H1 (cell line): ENCODE data around the gene SYNJ2BP. TPM values are rescaled to one million over a fixed set of nuclear protein-coding genes. Genes with fewer than 3 reads are reported as not detected.

ENCODE experiments used
- ATF3 ChIP-seq: IDR thresholded peaks from 2 replicates; pipeline ENCODE4 v1.6.1; 2011; ENCODE audit warnings: low read depth, mild to moderate bottlenecking, low read length; ENCODE audit not compliant: insufficient read depth
- BACH1 ChIP-seq: IDR thresholded peaks from 2 replicates; pipeline ENCODE4 v1.6.1; 2012; ENCODE audit warnings: low read length, improper control_type of control experiment
- CBX5 ChIP-seq: fragments of 300-800, 300-1000 bp; sonication (generic); IDR thresholded peaks from 2 replicates; pipeline ENCODE4 v1.7.1; 2016; ENCODE audit warnings: antibody characterized with exemption, low read length, low read depth
- EGR1 ChIP-seq: IDR thresholded peaks from 2 replicates; pipeline ENCODE4 v1.6.1; 2011; ENCODE audit warnings: low read depth, low read length, borderline replicate concordance
- GABPA ChIP-seq: IDR thresholded peaks from 2 replicates; pipeline ENCODE4 v1.6.1; 2011; ENCODE audit warnings: mild to moderate bottlenecking, low read length, moderate library complexity, borderline replicate concordance; ENCODE audit not compliant: insufficient read depth
- GTF2F1 ChIP-seq: IDR thresholded peaks from 2 replicates; pipeline ENCODE4 v1.6.1; 2012; ENCODE audit warnings: low read depth, low read length, improper control_type of control experiment, borderline replicate concordance
- HDAC6 ChIP-seq: IDR thresholded peaks from one replicate; pipeline ENCODE4 v1.7.1; 2012; ENCODE audit warnings: low read depth, mild to moderate bottlenecking, inconsistent platforms, low read length, moderate library complexity
- NANOG ChIP-seq: IDR thresholded peaks from 2 replicates; pipeline ENCODE4 v1.6.1; 2011; ENCODE audit warnings: low read length, low read depth, mild to moderate bottlenecking, inconsistent platforms; ENCODE audit not compliant: insufficient read depth, poor library complexity, severe bottlenecking
- NRF1 ChIP-seq: IDR thresholded peaks from 2 replicates; pipeline ENCODE4 v1.6.1; 2011; ENCODE audit warnings: mild to moderate bottlenecking, low read depth, low read length, improper control_type of control experiment
- PHF8 ChIP-seq: fragments of 200-600 bp; sonication (generic); conservative IDR thresholded peaks from 2 replicates; pipeline ENCODE4 v1.7.1; 2012; ENCODE audit warnings: low read depth, mild to moderate bottlenecking, inconsistent platforms, low read length, moderate library complexity
- SIRT6 ChIP-seq: IDR thresholded peaks from one replicate; pipeline ENCODE4 v1.7.1; 2012; ENCODE audit warnings: low read length, inconsistent platforms
- polyA plus RNA-seq, 7 experiments: library from polyadenylated mRNA; depleted of rRNA in 3 of 7; stranded (reverse) in 5 of 7; unstranded in 2 of 7; fragments of >200 nt in 5 of 7; fragments of 200-250 nt in 2 of 7; gene quantifications; 1 replicate in 5 of 7; 2 replicates in 1 of 7; 4 replicates in 1 of 7; pipeline versions ENCODE4 v1.2.1 to v1.2.3, GENCODE V29; 2011 to 2013; ENCODE audit warnings: missing spikeins in 2 of 7, mixed read lengths in 2 of 7
- total RNA-seq: library from RNA; stranded (reverse); fragmentation: NEBNext Ultra II Directional; extraction: Animal tissue kit (Norgen Biotek cat#: 25700); gene quantifications from 2 replicates; pipeline ENCODE4 v1.2.1, GENCODE V29; 2021
- TF ChIP-seq, protein P1 (sequence below): fragments of 300-600 bp; sonication (generic); IDR thresholded peaks from 2 replicates; pipeline ENCODE4 v1.7.1; 2012; ENCODE audit warnings: low read length, moderate library complexity, mild to moderate bottlenecking, inconsistent platforms; ENCODE audit not compliant: insufficient replicate concordance

Gene SYNJ2BP
- total and polyA plus RNA-seq, 2 of the 8 experiments (the other 6 are each of a cell fraction or from before 2014, with no cell fraction given), result 9.6 to 30.6 TPM

GRCh38 chr14:70451874-70452273, 35.0 kb upstream of the SYNJ2BP start, which contains the start of gene ADAM21 (continued):
- TF ChIP-seq, protein P1, sequence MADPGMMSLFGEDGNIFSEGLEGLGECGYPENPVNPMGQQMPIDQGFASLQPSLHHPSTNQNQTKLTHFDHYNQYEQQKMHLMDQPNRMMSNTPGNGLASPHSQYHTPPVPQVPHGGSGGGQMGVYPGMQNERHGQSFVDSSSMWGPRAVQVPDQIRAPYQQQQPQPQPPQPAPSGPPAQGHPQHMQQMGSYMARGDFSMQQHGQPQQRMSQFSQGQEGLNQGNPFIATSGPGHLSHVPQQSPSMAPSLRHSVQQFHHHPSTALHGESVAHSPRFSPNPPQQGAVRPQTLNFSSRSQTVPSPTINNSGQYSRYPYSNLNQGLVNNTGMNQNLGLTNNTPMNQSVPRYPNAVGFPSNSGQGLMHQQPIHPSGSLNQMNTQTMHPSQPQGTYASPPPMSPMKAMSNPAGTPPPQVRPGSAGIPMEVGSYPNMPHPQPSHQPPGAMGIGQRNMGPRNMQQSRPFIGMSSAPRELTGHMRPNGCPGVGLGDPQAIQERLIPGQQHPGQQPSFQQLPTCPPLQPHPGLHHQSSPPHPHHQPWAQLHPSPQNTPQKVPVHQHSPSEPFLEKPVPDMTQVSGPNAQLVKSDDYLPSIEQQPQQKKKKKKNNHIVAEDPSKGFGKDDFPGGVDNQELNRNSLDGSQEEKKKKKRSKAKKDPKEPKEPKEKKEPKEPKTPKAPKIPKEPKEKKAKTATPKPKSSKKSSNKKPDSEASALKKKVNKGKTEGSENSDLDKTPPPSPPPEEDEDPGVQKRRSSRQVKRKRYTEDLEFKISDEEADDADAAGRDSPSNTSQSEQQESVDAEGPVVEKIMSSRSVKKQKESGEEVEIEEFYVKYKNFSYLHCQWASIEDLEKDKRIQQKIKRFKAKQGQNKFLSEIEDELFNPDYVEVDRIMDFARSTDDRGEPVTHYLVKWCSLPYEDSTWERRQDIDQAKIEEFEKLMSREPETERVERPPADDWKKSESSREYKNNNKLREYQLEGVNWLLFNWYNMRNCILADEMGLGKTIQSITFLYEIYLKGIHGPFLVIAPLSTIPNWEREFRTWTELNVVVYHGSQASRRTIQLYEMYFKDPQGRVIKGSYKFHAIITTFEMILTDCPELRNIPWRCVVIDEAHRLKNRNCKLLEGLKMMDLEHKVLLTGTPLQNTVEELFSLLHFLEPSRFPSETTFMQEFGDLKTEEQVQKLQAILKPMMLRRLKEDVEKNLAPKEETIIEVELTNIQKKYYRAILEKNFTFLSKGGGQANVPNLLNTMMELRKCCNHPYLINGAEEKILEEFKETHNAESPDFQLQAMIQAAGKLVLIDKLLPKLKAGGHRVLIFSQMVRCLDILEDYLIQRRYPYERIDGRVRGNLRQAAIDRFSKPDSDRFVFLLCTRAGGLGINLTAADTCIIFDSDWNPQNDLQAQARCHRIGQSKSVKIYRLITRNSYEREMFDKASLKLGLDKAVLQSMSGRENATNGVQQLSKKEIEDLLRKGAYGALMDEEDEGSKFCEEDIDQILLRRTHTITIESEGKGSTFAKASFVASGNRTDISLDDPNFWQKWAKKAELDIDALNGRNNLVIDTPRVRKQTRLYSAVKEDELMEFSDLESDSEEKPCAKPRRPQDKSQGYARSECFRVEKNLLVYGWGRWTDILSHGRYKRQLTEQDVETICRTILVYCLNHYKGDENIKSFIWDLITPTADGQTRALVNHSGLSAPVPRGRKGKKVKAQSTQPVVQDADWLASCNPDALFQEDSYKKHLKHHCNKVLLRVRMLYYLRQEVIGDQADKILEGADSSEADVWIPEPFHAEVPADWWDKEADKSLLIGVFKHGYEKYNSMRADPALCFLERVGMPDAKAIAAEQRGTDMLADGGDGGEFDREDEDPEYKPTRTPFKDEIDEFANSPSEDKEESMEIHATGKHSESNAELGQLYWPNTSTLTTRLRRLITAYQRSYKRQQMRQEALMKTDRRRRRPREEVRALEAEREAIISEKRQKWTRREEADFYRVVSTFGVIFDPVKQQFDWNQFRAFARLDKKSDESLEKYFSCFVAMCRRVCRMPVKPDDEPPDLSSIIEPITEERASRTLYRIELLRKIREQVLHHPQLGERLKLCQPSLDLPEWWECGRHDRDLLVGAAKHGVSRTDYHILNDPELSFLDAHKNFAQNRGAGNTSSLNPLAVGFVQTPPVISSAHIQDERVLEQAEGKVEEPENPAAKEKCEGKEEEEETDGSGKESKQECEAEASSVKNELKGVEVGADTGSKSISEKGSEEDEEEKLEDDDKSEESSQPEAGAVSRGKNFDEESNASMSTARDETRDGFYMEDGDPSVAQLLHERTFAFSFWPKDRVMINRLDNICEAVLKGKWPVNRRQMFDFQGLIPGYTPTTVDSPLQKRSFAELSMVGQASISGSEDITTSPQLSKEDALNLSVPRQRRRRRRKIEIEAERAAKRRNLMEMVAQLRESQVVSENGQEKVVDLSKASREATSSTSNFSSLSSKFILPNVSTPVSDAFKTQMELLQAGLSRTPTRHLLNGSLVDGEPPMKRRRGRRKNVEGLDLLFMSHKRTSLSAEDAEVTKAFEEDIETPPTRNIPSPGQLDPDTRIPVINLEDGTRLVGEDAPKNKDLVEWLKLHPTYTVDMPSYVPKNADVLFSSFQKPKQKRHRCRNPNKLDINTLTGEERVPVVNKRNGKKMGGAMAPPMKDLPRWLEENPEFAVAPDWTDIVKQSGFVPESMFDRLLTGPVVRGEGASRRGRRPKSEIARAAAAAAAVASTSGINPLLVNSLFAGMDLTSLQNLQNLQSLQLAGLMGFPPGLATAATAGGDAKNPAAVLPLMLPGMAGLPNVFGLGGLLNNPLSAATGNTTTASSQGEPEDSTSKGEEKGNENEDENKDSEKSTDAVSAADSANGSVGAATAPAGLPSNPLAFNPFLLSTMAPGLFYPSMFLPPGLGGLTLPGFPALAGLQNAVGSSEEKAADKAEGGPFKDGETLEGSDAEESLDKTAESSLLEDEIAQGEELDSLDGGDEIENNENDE, result no peak
- no peak for TF ChIP-seq CBX5
- TF ChIP-seq ATF3, result no peak
- no peak for TF ChIP-seq NRF1
- no peak for TF ChIP-seq NANOG
- no peak for TF ChIP-seq HDAC6
- no peak for TF ChIP-seq GTF2F1
- TF ChIP-seq GABPA, result no peak
- no peak for TF ChIP-seq PHF8
- no peak for TF ChIP-seq BACH1
- TF ChIP-seq EGR1, result no peak
- TF ChIP-seq SIRT6, result no peak
